ENCODE results near the gene CNTF. TPM values are rescaled to one million over a fixed set of nuclear protein-coding genes. Genes with fewer than 3 reads are reported as not detected.

The CNTF gene
- total RNA-seq, 1 experiment from 2014 or later: 2.9 TPM

GRCh38 chr11:58636587-58636986, 14.1 kb downstream of the CNTF start:
- CTCF ChIA-PET: interaction anchor here (0.6 to 2.3 kb wide), 7 partner anchors 8 to 422 kb away, joined by 3 to 5 read pairs (median 4); no protein-coding TSS in a partner anchor
- Mint-ChIP-seq H3K27ac (ENCODE audit: low read depth, unreplicated experiment) (no peak overlapping the region), H3K4me3 (ENCODE audit: unreplicated experiment) (no peak overlapping the region), H3K27me3 (ENCODE audit: insufficient read depth, unreplicated experiment) (no peaks in the 10 kb centered on the region), H3K4me1 (ENCODE audit: insufficient read depth, unreplicated experiment) (no peaks in the 10 kb centered on the region), H3K9me3 (ENCODE audit: unreplicated experiment) (no peaks in the 10 kb centered on the region), H3K36me3 (ENCODE audit: insufficient read depth, unreplicated experiment) (no peaks in the 10 kb centered on the region)
- intact Hi-C loops (cut with micrococcal nuclease): no loop called here
- no peak for DNase-seq (ENCODE audit: unreplicated experiment)
- no TSS peak for BruUV-seq (replicated peaks)
- TF ChIP-seq, protein P1, sequence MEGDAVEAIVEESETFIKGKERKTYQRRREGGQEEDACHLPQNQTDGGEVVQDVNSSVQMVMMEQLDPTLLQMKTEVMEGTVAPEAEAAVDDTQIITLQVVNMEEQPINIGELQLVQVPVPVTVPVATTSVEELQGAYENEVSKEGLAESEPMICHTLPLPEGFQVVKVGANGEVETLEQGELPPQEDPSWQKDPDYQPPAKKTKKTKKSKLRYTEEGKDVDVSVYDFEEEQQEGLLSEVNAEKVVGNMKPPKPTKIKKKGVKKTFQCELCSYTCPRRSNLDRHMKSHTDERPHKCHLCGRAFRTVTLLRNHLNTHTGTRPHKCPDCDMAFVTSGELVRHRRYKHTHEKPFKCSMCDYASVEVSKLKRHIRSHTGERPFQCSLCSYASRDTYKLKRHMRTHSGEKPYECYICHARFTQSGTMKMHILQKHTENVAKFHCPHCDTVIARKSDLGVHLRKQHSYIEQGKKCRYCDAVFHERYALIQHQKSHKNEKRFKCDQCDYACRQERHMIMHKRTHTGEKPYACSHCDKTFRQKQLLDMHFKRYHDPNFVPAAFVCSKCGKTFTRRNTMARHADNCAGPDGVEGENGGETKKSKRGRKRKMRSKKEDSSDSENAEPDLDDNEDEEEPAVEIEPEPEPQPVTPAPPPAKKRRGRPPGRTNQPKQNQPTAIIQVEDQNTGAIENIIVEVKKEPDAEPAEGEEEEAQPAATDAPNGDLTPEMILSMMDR (IDR thresholded peaks at IDR 0.05; ENCODE audit: unreplicated experiment): no peak
- POLR2A ChIA-PET: interaction anchor here (0.7 kb wide), 1 partner anchor 8 kb away, joined by 3 read pairs; no protein-coding TSS in a partner anchor

- Mint-ChIP-seq H3K9me3 (ENCODE audit: unreplicated experiment) (no peaks in the 10 kb centered on the region), H3K27ac (ENCODE audit: low read depth, unreplicated experiment) (no peak overlapping the region), H3K27me3 (ENCODE audit: insufficient read depth, unreplicated experiment) (no peaks in the 10 kb centered on the region), H3K4me1 (ENCODE audit: insufficient read depth, unreplicated experiment) (no peaks in the 10 kb centered on the region), H3K36me3 (ENCODE audit: insufficient read depth, unreplicated experiment) (no peaks in the 10 kb centered on the region), H3K4me3 (ENCODE audit: unreplicated experiment) (no peak overlapping the region)
- TF ChIP-seq, protein P1 (IDR thresholded peaks at IDR 0.05; ENCODE audit: unreplicated experiment): no peak
- ChIA-PET POLR2A (interaction anchor here (0.7 kb wide), 1 partner anchor 9 kb away, joined by 3 read pairs; no protein-coding TSS in a partner anchor), CTCF (interaction anchor here (0.6 to 2.3 kb wide), 8 partner anchors 9 to 507 kb away, joined by 3 to 5 read pairs (median 4); no protein-coding TSS in a partner anchor)
- no TSS peak for BruUV-seq (replicated peaks)
- no peak for DNase-seq (ENCODE audit: unreplicated experiment)
- intact Hi-C loops (cut with micrococcal nuclease): no loop called here
Measured at GRCh38 chr11:58637371-58637770, 14.9 kb downstream of the CNTF start.

DNA sequence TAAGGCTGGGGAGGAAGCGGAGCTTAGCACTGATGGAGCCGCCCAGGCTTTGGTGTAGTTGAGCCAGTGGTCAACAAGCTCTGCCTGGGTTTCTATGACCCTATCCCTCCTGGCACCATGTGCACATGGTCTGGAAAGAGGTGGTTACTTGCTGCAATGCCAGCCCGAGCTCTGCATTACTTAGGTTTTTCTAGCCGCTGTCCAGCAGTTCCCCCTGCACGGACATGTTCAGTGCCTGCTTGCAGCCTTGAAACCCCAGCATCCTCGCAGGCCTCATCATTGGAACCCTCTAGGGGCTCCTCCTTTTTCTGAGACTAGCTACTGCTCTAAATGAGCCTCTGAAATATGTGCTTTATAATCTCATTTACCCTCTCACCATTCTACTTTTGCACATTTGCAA, 16.6 kb downstream of the CNTF start:
- intact Hi-C loops (cut with micrococcal nuclease): no loop called here
- H3K36me3 Mint-ChIP-seq (ENCODE audit: insufficient read depth, unreplicated experiment): no peaks in the 10 kb centered on the region
- BruUV-seq (replicated peaks): no TSS peak
- H3K27me3 Mint-ChIP-seq (ENCODE audit: insufficient read depth, unreplicated experiment): no peaks in the 10 kb centered on the region
- no peaks in the 10 kb centered on the region for H3K4me1 Mint-ChIP-seq (ENCODE audit: insufficient read depth, unreplicated experiment)
- ChIA-PET CTCF (interaction anchor here (1.1 to 4.2 kb wide), 4 partner anchors 10 to 266 kb away, joined by 3 to 18 read pairs (median 11); no protein-coding TSS in a partner anchor), POLR2A (interaction anchor here (1.2 kb wide), 1 partner anchor 12 kb away, joined by 3 read pairs; no protein-coding TSS in a partner anchor)
- DNase-seq (ENCODE audit: unreplicated experiment): no peak
- H3K27ac Mint-ChIP-seq (ENCODE audit: low read depth, unreplicated experiment): no peak overlapping the region
- no peak overlapping the region for H3K4me3 Mint-ChIP-seq (ENCODE audit: unreplicated experiment)
- TF ChIP-seq, protein P1 (IDR thresholded peaks at IDR 0.05; ENCODE audit: unreplicated experiment): no peak
- H3K9me3 Mint-ChIP-seq (ENCODE audit: unreplicated experiment): peaks cover 4% of the 10 kb centered on the region

DNA sequence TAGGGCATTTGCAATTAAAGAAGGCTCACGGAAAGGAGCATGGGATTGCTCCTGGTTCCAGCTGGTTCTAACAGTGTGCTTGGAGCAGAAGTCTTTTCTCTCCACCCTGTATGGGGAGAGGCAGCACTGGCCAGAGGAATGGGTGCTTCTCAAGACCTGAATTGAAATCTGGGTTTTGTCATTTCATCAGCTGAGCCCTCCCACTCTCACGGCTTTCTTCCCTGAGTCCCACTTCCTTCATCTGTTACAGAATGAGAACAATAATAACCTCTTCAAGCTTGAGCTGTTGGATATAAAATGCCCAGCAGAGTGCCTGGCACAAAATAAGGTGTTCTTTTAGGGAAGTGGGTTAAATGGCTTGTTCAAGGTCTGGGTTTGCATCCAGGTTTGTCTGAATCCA, 17.2 kb downstream of the CNTF start:
- TF ChIP-seq, protein P1 (IDR thresholded peaks at IDR 0.05; ENCODE audit: unreplicated experiment): no peak
- Mint-ChIP-seq H3K36me3 (ENCODE audit: insufficient read depth, unreplicated experiment) (no peaks in the 10 kb centered on the region), H3K4me3 (ENCODE audit: unreplicated experiment) (no peak overlapping the region), H3K27me3 (ENCODE audit: insufficient read depth, unreplicated experiment) (no peaks in the 10 kb centered on the region), H3K4me1 (ENCODE audit: insufficient read depth, unreplicated experiment) (no peaks in the 10 kb centered on the region), H3K9me3 (ENCODE audit: unreplicated experiment) (peaks cover 7% of the 10 kb centered on the region), H3K27ac (ENCODE audit: low read depth, unreplicated experiment) (no peak overlapping the region)
- ChIA-PET CTCF (interaction anchor here (1.2 to 4.2 kb wide), 3 partner anchors 11 to 35 kb away, joined by 4 to 18 read pairs (median 18); no protein-coding TSS in a partner anchor), POLR2A (interaction anchor here (1.2 to 1.3 kb wide), 2 partner anchors 11 to 12 kb away, joined by 3 to 5 read pairs; no protein-coding TSS in a partner anchor)
- DNase-seq (ENCODE audit: unreplicated experiment): no peak
- intact Hi-C loops (cut with micrococcal nuclease): no loop called here
- no TSS peak for BruUV-seq (replicated peaks)

All from MCF 10A (cell line).